CD4-positive, alpha-beta T cell treated with Interleukin-6 for 4 hours (primary cell): ENCODE measurements around the gene MSH4.
"Not testable (repeated sequence)": the region's sequence is repeated elsewhere in the genome, so short reads cannot be mapped to it uniquely, and the experiment has no call there.

ENCODE experiments used
- DNase-seq: peaks from one replicate; pipeline ENCODE4 v3.0.0-alpha.2; 2020; ENCODE audit warnings: mixed read lengths

Gene MSH4

GRCh38 chr1:75796376-75797272 is at the start of gene MSH4:
TSS of gene MSH4 (plus strand) at chr1:75796882. CDS start at chr1:75796986, 104 bp downstream.
- DNase-seq: no peak

GRCh38 chr1:75757210-75757609 is 39.5 kb upstream of the MSH4 start:
- not testable (repeated sequence) for DNase-seq

- DNase-seq: not testable (repeated sequence)
Measured at GRCh38 chr1:75758543-75758942, 38.1 kb upstream of the MSH4 start.

DNA sequence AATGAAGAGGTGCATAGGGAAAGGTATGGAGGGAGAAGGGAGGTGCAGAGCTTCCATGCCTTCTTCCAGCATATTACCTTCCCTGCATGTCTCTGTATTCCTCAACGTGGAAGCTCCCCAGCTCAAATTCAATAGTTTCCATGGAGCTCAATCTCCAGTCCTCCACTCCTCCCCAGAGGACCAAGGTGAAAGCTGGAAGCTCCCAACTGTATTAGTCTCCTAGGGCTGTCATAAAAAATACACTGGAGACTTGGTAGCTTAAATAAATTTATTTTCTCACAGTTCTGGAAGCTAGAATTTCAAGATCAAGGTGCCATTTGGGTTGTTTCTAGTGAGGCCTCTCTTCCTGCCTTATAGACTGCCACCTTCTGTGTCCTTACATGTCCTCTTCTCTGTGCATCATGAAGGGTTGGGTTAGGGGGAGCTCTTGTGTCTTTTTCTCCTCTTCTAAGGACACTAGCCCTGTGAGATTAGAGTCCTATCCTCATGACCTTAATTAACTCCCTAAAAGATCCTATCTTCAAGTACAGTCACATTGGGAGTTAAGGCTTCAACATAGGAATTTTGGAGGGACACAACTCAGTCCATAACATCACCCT is 32.5 kb upstream of the MSH4 start:
- no peak for DNase-seq

- no peak for DNase-seq
Measured at GRCh38 chr1:75765697-75766355, 30.9 kb upstream of the MSH4 start.

- DNase-seq: no peak
Measured at GRCh38 chr1:75768016-75768415, 28.7 kb upstream of the MSH4 start.

GRCh38 chr1:75770761-75771160 is 25.9 kb upstream of the MSH4 start:
- DNase-seq: no peak

DNA sequence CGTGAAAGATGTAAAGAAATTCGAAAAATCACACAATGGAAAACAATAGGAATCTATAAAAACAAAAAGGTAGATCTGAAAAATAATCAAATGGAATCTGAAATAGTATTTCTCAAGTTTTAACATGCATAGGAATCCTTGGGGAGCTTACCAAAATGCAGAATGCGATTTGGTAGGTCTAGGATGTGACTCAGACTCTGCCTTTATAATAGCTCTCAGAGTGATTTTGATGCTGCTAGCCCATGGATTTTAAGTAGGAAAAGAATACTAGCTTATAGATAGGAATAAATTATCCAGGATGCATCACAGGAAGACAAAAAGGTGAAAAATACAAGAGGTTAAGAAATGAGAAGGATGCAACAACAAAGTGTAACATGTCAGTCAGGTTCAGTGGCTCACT is 24.7 kb upstream of the MSH4 start:
- DNase-seq: no peak

GRCh38 chr1:75777812-75778211 is 18.9 kb upstream of the MSH4 start:
- not testable (repeated sequence) for DNase-seq

- not testable (repeated sequence) for DNase-seq
Measured at GRCh38 chr1:75778694-75779093, 18.0 kb upstream of the MSH4 start.

- DNase-seq: not testable (repeated sequence)
Measured at GRCh38 chr1:75780183-75780582, 16.5 kb upstream of the MSH4 start.

DNA sequence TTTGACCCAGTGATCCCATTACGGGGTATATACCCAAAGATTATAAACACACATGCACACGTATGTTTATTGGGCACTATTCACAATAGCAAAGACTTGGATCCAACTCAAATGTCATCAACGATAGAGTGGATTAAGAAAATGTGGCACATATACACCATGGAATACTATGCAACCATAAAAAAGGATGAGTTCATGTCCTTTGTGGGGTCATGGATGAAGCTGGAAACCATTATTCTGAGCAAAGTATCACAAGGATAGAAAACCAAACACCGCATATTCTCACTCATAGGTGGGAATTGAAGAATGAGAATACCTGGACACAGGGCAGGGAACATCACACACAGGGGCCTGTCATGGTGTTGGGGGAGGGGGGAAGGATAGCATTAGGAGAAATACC is 12.8 kb upstream of the MSH4 start:
- not testable (repeated sequence) for DNase-seq

- DNase-seq: no peak
Measured at GRCh38 chr1:75785320-75785982, 11.2 kb upstream of the MSH4 start.

DNA sequence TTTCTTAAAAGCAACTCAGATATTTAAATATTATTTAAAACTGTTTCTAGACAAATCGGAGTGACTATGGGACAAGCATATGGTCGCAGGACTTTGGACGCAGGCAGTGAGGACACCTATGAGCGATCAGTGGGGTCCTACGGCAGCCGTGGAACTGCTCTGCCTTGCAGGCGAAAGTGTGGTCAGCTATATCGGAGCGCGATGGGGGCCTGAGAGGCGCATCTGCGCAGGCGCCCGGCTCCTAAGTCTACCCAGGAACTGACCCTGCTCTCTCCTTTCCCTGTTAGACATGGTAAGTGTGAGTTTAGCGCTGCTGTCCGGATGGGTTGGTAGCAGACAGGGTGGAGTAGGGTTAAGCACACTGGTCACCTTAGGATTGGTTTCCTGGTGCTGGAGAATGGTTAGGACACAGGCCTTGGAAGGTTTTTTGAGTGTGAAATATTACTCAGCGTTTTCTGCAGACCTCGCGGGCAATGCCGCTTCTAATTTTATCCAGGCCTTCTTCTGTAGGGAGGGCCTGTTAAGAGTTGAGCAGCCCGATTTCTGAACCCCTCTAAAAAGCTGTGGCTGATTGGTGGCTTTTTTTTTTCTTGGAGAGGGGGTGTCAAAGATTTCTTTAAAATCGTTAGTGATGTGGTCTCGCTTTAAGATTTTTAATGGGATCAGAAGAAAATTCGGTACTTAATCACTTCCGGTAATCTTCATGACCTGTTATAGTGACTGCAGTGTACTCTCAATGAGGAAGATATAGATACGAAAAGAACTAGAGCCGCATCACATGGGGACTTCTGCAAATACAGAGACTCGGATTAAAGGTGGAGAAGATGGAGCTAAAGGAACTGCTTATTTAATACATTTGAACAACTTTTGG is 10.5 kb upstream of the MSH4 start, which contains the start of gene RABGGTB:
Gene RABGGTB, plus strand, starts transcription at position 274 of the 871 bp plus-strand sequence. Its CDS starts 16 bp downstream, at position 290.
- DNase-seq: peak; percentile 93

DNA sequence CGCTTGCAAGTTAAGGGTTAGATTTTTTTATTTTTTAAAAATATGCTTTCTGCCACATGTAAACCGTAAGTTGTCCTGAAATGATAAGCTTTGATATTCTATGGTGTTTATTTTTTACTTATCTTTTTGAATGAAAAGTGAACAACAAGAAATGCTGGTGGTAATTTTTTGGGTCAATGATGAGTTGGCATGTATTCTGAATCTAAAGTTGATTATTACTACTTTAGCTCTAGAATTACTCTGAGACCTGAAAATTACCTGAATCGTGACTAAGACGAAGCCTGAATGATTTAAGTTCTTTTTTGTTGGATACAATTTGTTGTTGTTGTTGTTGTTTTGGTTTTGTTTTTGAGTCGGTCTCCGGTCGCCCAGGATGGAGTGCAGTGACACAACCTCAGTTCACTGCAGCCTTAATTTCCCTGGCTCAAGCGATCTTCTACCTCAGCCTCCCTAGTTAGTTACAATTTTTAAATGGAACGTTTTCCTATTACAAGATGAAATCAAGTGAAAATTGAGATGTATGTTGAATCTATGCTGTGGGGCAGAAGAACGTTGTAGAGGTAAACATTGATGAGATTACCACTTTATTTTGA is 9.7 kb upstream of the MSH4 start:
- DNase-seq: no peak

DNA sequence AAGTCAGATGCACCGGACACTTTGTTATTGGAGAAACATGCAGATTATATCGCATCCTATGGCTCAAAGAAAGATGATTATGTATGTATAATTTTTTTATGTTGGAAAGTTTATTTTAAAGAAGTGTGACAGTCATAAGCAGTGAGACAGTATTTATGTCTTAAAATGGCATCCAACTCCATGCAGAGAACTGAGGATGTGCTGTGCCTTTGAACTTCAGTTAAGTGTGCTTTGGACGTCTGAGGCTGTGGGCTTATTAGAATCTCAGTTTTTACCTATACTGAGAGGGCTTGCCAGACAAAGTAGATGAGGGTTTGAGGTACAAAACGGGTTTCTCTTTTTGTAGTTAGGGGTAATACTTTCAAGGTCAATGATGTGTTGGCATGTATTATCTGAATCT is 9.2 kb upstream of the MSH4 start:
- DNase-seq: no peak

- DNase-seq: no peak
Measured at GRCh38 chr1:75789988-75790387, 6.7 kb upstream of the MSH4 start.

DNA sequence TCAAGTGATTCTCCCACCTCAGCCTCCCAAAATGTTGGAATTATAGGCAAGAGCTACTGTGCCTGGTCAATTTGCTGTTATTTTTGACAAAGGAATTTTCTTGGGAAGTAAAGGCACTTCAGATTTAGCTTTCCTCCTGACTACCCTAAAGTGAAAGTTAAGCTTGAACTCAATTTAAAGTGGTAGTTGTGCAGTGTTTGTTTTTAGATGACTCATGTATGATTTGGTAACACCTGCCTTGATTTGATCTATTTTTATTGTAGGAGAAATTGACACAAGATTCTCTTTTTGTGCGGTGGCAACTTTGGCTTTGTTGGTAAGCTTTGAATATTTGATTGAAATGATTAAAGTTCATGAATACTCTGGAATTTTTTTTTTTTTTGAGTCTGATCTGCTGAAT is 5.7 kb upstream of the MSH4 start:
- DNase-seq: no peak

- no peak for DNase-seq
Measured at GRCh38 chr1:75792091-75792490, 4.6 kb upstream of the MSH4 start.

- no peak for DNase-seq
Measured at GRCh38 chr1:75794382-75794781, 2.3 kb upstream of the MSH4 start.

- DNase-seq: no peak
Measured at GRCh38 chr1:75795703-75796193, 934 bp upstream of the MSH4 start.

DNA sequence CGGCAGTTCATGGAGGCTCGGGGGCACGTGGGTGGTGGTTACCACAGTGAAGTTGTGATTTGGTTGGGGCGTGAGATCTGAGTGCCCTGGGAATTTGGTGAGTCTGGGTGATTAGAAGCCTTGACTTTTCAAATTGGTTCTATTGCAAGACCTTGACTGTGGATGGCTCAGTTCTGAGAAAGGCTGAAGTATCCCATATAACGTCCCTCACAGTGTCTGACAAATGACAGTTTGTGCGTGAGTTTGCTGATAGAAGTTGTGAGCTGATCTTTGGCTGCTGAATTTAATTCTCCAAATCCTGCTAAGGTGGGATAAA is 549 bp downstream of the MSH4 start:
- no peak for DNase-seq
